ENCODE results near the gene BUD23. TPM values are rescaled to one million over a fixed set of nuclear protein-coding genes. Genes with fewer than 3 reads are reported as not detected.

BUD23 gene
- 57.9 and 58.8 TPM in 2 replicates for total RNA-seq
- long read RNA-seq, transcript BUD23-201 (12 exons, 1,230 nt) = major isoform, 64 of 82 reads
- long read RNA-seq, partial matches to known transcripts = 3 of 82 reads
- long read RNA-seq, other reads (novel, unspliced or antisense) = 9 of 82 reads

- no peaks in the 10 kb centered on the region for H3K9me3 Mint-ChIP-seq (ENCODE audit: low read depth)
- H3K4me1 Mint-ChIP-seq (ENCODE audit: low read depth) = peaks cover 23% of the 10 kb centered on the region
- peak within 1 kb of the TSS; percentile 99 for H3K4me3 Mint-ChIP-seq (ENCODE audit: low read depth)
- peaks cover 9% of the 10 kb centered on the region for H3K36me3 Mint-ChIP-seq (ENCODE audit: insufficient read depth)
- no peak for TF ChIP-seq CTCF (IDR thresholded peaks at IDR 0.05; ENCODE audit: unreplicated experiment)
- peak; percentile 93 for DNase-seq (ENCODE audit: low spot score, unreplicated experiment)
- H3K27me3 Mint-ChIP-seq = no peaks in the 10 kb centered on the region
- H3K27ac Mint-ChIP-seq = peak within 1 kb of the TSS; percentile 94
Observed at GRCh38 chr7:73683056-73683787, at the start of gene BUD23, which contains the start of gene DNAJC30. TSS of gene BUD23 (plus strand) at chr7:73683597. CDS start at chr7:73683626, 29 bp downstream. TSS of gene DNAJC30 (minus strand) at chr7:73683453. CDS start at chr7:73683423, 30 bp downstream.

- no peak for TF ChIP-seq CTCF (IDR thresholded peaks at IDR 0.05; ENCODE audit: unreplicated experiment)
- Mint-ChIP-seq H3K9me3 (ENCODE audit: low read depth) (no peaks in the 10 kb centered on the region), H3K4me1 (ENCODE audit: low read depth) (no peaks in the 10 kb centered on the region), H3K36me3 (ENCODE audit: insufficient read depth) (no peaks in the 10 kb centered on the region), H3K4me3 (ENCODE audit: low read depth) (no peak overlapping the region), H3K27me3 (peaks cover 29% of the 10 kb centered on the region), H3K27ac (no peak overlapping the region)
- DNase-seq (ENCODE audit: low spot score, unreplicated experiment) = no peak
Observed at GRCh38 chr7:73633844-73634243, 49.6 kb upstream of the BUD23 start.

- no peaks in the 10 kb centered on the region for H3K9me3 Mint-ChIP-seq (ENCODE audit: low read depth)
- no peaks in the 10 kb centered on the region for H3K4me1 Mint-ChIP-seq (ENCODE audit: low read depth)
- no peak overlapping the region for H3K27ac Mint-ChIP-seq
- no peak for TF ChIP-seq CTCF (IDR thresholded peaks at IDR 0.05; ENCODE audit: unreplicated experiment)
- DNase-seq (ENCODE audit: low spot score, unreplicated experiment) = no peak
- no peaks in the 10 kb centered on the region for H3K36me3 Mint-ChIP-seq (ENCODE audit: insufficient read depth)
- no peak overlapping the region for H3K4me3 Mint-ChIP-seq (ENCODE audit: low read depth)
- peaks cover 24% of the 10 kb centered on the region for H3K27me3 Mint-ChIP-seq
Observed at GRCh38 chr7:73635428-73636200, 47.8 kb upstream of the BUD23 start.

- H3K4me1 Mint-ChIP-seq (ENCODE audit: low read depth) = no peaks in the 10 kb centered on the region
- no peak for TF ChIP-seq CTCF (IDR thresholded peaks at IDR 0.05; ENCODE audit: unreplicated experiment)
- no peak for DNase-seq (ENCODE audit: low spot score, unreplicated experiment)
Observed at GRCh38 chr7:73638911-73639310, 44.5 kb upstream of the BUD23 start.

GRCh38 chr7:73642834-73643233 lies 40.6 kb upstream of the BUD23 start:
- no peak for TF ChIP-seq CTCF (IDR thresholded peaks at IDR 0.05; ENCODE audit: unreplicated experiment)
- Mint-ChIP-seq H3K4me1 (ENCODE audit: low read depth) (no peaks in the 10 kb centered on the region), H3K9me3 (ENCODE audit: low read depth) (peaks cover 3% of the 10 kb centered on the region), H3K27me3 (peaks cover 32% of the 10 kb centered on the region), H3K4me3 (ENCODE audit: low read depth) (no peak overlapping the region), H3K36me3 (ENCODE audit: insufficient read depth) (no peaks in the 10 kb centered on the region), H3K27ac (peak overlapping the region; percentile 66)
- no peak for DNase-seq (ENCODE audit: low spot score, unreplicated experiment)

More at GRCh38 chr7:73638911-73639310, 44.5 kb upstream of the BUD23 start:
- no peak overlapping the region for H3K27ac Mint-ChIP-seq
- H3K27me3 Mint-ChIP-seq = peaks cover 9% of the 10 kb centered on the region
- no peaks in the 10 kb centered on the region for H3K36me3 Mint-ChIP-seq (ENCODE audit: insufficient read depth)
- peaks cover 3% of the 10 kb centered on the region for H3K9me3 Mint-ChIP-seq (ENCODE audit: low read depth)
- H3K4me3 Mint-ChIP-seq (ENCODE audit: low read depth) = no peak overlapping the region

All from progenitor cell of endocrine pancreas (in vitro differentiated cells).